Spleen (tissue), 11 donors: Measurements from ENCODE around the gene MDFIC2. TPM values are rescaled to one million over a fixed set of nuclear protein-coding genes. Genes with fewer than 3 reads are reported as not detected.
"Not testable (repeated sequence)": the region's sequence is repeated elsewhere in the genome, so short reads cannot be mapped to it uniquely, and the experiment has no call there.

Experiments used
- DNase-seq: peaks from one replicate; pipeline ENCODE4 v3.0.0-alpha.2; 2020
- H3K27ac ChIP-seq, 8 donors: fragments of 200-600 bp; sonication (generic) in 7 of 8; 1 replicate in 4 of 8; 2 replicates in 4 of 8; pipeline versions ENCODE4 v1.5.0 to v1.8.0; 2016 to 2021; ENCODE audit warnings: inconsistent platforms in 4 of 8, mild to moderate bottlenecking in 4 of 8, moderate library complexity in 1 of 8
- H3K27me3 ChIP-seq, 7 donors: fragments of 200-600 bp; sonication (generic) in 6 of 7; replicated peaks in 1 of 7; 1 replicate in 4 of 7; 2 replicates in 3 of 7; pipeline versions ENCODE4 v1.5.0 to v1.8.0; 2016 to 2021; ENCODE audit warnings: inconsistent platforms in 3 of 7, mild to moderate bottlenecking in 1 of 7
- H3K36me3 ChIP-seq, 6 donors: fragments of 200-600 bp; sonication (generic) in 5 of 6; 1 replicate in 4 of 6; 2 replicates in 2 of 6; pipeline versions ENCODE4 v1.5.0 to v1.8.0; 2016 to 2021; ENCODE audit warnings: inconsistent platforms in 2 of 6
- H3K4me1 ChIP-seq, 6 donors: fragments of 200-600 bp; sonication (generic) in 5 of 6; 1 replicate in 3 of 6; 2 replicates in 3 of 6; pipeline versions ENCODE4 v1.5.0 to v1.8.0; 2016 to 2021; ENCODE audit warnings: inconsistent platforms in 3 of 6
- H3K4me3 ChIP-seq, 8 donors: fragments of 200-600 bp; sonication (generic) in 7 of 8; 1 replicate in 4 of 8; 2 replicates in 4 of 8; pipeline versions ENCODE4 v1.5.0 to v1.8.0; 2016 to 2021; ENCODE audit warnings: inconsistent platforms in 4 of 8, mild to moderate bottlenecking in 4 of 8, moderate library complexity in 2 of 8
- H3K9me3 ChIP-seq, 8 donors: fragments of 200-600 bp; sonication (generic) in 7 of 8; 1 replicate in 4 of 8; 2 replicates in 4 of 8; pipeline versions ENCODE4 v1.5.0 to v1.8.0; 2016 to 2021; ENCODE audit warnings: inconsistent platforms in 4 of 8
- POLR2A ChIP-seq, 3 donors: fragments of 450-650 bp; IDR thresholded peaks; one replicate each; pipeline ENCODE4 v1.5.1; 2017; ENCODE audit warnings: antibody characterized with exemption in 3 of 3, mild to moderate bottlenecking in 1 of 3
- POLR2AphosphoS5 ChIP-seq, 3 donors: sonication (generic); formaldehyde crosslinking; IDR thresholded peaks; one replicate each; pipeline ENCODE4 v1.5.1; 2017; ENCODE audit warnings: antibody characterized with exemption in 3 of 3
- WGBS, 5 donors: extraction: QIAGEN DNeasy Blood & Tissue Kit in 3 of 5; methylation state at CpG; one replicate each; pipeline versions ENCODE4 v1.1.5 to v1.1.7; 2013 to 2018; 5-methylcytosine and 5-hydroxymethylcytosine counted together
- intact Hi-C: fragments of 100-400 bp; cut with DNase I; formaldehyde crosslinking; loops from one replicate; pipeline ENCODE4 v1.15.0; 2023; ENCODE audit warnings: low total_unique reads
- polyA plus RNA-seq, 3 donors: library from polyadenylated mRNA; stranded (reverse); fragments of 200-250 nt; gene quantifications; one replicate each; pipeline ENCODE4 v1.2.1, GENCODE V29; 2013
- total RNA-seq, 7 donors: library from RNA; depleted of rRNA in 3 of 7; stranded (reverse); fragments of >200 nt in 3 of 7; fragmentation: NEBNext Ultra II Directional in 4 of 7; extraction: Animal tissue kit (Norgen Biotek cat#: 25700) in 4 of 7; gene quantifications; one replicate each; pipeline versions ENCODE4 v1.1.0 to v1.2.1, GENCODE V29; 2016 to 2021
- TF ChIP-seq, protein P1 (sequence below), 11 experiments: fragments of 200-600 bp in 7 of 11; fragments of 450-650 bp in 4 of 11; sonication (generic) in 4 of 11; IDR thresholded peaks in 8 of 11; conservative IDR thresholded peaks in 3 of 11; 1 replicate in 7 of 11; 2 replicates in 4 of 11; pipeline versions ENCODE4 v1.4.0 to v1.8.0; 2016 to 2021; ENCODE audit warnings: antibody characterized with exemption in 11 of 11, inconsistent platforms in 4 of 11, mild to moderate bottlenecking in 1 of 11
- donor health status: healthy with polysubstance abuse.
- donor health status: DM: no; HTN: no; CAD: no; lungs with moderate emphysema.
- donor health status: DM: no; HTN: no; CAD: no.
- donor health status: Bipolar disorder and iron deficiency.
- donor health status: healthy.
- donor health status: DM: no; HTN: no; CAD: no.
- donor health status: DM: yes; HTN: yes; CAD: no.

MDFIC2 gene
- total and polyA plus RNA-seq, 10 donors = not detected

DNA sequence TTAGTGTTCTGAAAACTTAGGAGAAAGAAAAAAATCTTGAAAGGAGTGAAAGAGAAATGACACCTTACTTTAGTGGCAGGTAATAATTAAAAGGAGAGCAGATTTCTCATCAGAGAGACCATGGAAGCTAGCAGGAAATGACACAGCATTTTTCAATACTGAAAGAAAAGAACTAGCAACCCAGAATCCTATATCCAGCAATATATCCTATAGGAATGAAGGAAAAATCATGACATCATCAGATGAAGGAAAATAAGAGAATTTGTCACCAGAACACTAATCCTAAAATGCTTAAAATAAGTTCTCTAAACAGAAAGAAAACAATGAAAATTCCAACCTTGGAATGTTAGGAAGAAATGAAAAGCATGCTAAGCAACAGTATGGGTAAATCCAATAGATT lies 39.8 kb upstream of the MDFIC2 start:
- no peak overlapping the region for H3K27ac ChIP-seq
- H3K9me3 ChIP-seq = peaks cover 0 to 14% (median 7%) of the 10 kb centered on the region in 8 donors
- DNase-seq = no peak
- no peaks in the 10 kb centered on the region for H3K4me1 ChIP-seq
- H3K4me3 ChIP-seq = no peak overlapping the region
- intact Hi-C loops = no loop called here
- H3K36me3 ChIP-seq = no peaks in the 10 kb centered on the region
- TF ChIP-seq, protein P1, sequence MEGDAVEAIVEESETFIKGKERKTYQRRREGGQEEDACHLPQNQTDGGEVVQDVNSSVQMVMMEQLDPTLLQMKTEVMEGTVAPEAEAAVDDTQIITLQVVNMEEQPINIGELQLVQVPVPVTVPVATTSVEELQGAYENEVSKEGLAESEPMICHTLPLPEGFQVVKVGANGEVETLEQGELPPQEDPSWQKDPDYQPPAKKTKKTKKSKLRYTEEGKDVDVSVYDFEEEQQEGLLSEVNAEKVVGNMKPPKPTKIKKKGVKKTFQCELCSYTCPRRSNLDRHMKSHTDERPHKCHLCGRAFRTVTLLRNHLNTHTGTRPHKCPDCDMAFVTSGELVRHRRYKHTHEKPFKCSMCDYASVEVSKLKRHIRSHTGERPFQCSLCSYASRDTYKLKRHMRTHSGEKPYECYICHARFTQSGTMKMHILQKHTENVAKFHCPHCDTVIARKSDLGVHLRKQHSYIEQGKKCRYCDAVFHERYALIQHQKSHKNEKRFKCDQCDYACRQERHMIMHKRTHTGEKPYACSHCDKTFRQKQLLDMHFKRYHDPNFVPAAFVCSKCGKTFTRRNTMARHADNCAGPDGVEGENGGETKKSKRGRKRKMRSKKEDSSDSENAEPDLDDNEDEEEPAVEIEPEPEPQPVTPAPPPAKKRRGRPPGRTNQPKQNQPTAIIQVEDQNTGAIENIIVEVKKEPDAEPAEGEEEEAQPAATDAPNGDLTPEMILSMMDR (IDR thresholded peaks at IDR 0.05 in 8 of 11, conservative IDR thresholded peaks at IDR 0.05 in 3 of 11) = no peak
- no peak for TF ChIP-seq POLR2A (IDR thresholded peaks at IDR 0.05)
- TF ChIP-seq POLR2AphosphoS5 (IDR thresholded peaks at IDR 0.05) = no peak
- H3K27me3 ChIP-seq = peaks cover 0 to 7% (median 0%) of the 10 kb centered on the region in 7 donors

DNA sequence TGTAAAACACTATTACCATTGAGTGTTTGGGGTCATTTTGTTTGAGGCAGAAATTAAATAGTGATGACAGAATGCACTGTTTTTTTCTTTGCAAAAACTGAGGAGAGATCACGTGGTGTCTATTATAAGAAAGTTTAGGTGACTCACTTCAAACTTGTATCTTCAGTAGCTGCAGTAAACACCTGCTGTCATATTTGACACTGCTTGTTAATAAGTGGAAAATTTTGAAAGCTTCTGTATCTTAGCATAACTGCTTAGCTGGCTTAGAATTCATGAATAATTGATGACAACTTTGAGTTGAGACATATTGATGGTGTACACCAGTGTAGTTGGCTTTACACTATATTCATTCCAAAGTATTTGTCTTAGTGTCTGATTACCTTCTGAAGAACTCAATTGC lies 29.7 kb upstream of the MDFIC2 start:
- peaks cover 0 to 10% (median 3%) of the 10 kb centered on the region in 8 donors for H3K9me3 ChIP-seq
- H3K36me3 ChIP-seq = no peaks in the 10 kb centered on the region
- DNase-seq = no peak
- WGBS, 5 donors = 40 to 81% (median 53%) methylated on average over 1 of the region's 1 CpG
- no peak overlapping the region for H3K4me3 ChIP-seq
- no peaks in the 10 kb centered on the region for H3K4me1 ChIP-seq
- no peaks in the 10 kb centered on the region for H3K27me3 ChIP-seq
- H3K27ac ChIP-seq = no peak overlapping the region
- no peak for TF ChIP-seq POLR2AphosphoS5 (IDR thresholded peaks at IDR 0.05)
- TF ChIP-seq, protein P1 (IDR thresholded peaks at IDR 0.05 in 8 of 11, conservative IDR thresholded peaks at IDR 0.05 in 3 of 11) = no peak
- no peak for TF ChIP-seq POLR2A (IDR thresholded peaks at IDR 0.05)
- intact Hi-C loops = no loop called here

DNA sequence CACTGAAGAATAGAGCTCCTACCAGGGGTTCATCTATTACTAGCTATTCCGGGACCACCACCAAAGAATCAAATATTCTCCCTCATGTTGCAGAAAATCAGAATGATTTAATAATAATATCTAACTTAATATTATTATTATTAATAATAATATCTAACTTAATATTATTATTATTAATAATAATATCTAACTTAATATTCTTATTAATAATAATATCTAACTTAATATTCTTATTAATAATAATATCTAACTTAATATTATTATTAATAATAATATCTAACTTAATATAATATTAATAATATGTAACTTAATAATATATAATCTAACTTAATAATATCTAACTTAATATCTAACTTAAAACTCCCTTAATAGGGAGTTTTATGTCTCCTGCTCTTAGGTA lies 24.4 kb upstream of the MDFIC2 start:
- H3K4me3 ChIP-seq, H3K27ac ChIP-seq, H3K36me3 ChIP-seq, intact Hi-C loops, H3K4me1 ChIP-seq, DNase-seq, H3K9me3 ChIP-seq, H3K27me3 ChIP-seq: not testable (repeated sequence)
- WGBS, 5 donors = 89 to 97% (median 96%) methylated on average over 1 of the region's 1 CpG

GRCh38 chr3:70333080-70333479 lies 20.6 kb upstream of the MDFIC2 start:
- H3K27ac ChIP-seq = no peak overlapping the region
- no peak overlapping the region for H3K4me3 ChIP-seq
- H3K4me1 ChIP-seq = no peaks in the 10 kb centered on the region
- no peak for DNase-seq
- H3K9me3 ChIP-seq = peaks cover 0 to under 1% (median 0%) of the 10 kb centered on the region in 8 donors
- TF ChIP-seq, protein P1 (IDR thresholded peaks at IDR 0.05 in 8 of 11, conservative IDR thresholded peaks at IDR 0.05 in 3 of 11) = no peak
- TF ChIP-seq POLR2AphosphoS5 (IDR thresholded peaks at IDR 0.05) (no peak), POLR2A (IDR thresholded peaks at IDR 0.05) (no peak)
- 79 to 89% (median 83%) methylated on average over 3 of the region's 3 CpGs for WGBS, 5 donors
- intact Hi-C loops = no loop called here
- H3K36me3 ChIP-seq = no peaks in the 10 kb centered on the region
- no peaks in the 10 kb centered on the region for H3K27me3 ChIP-seq

GRCh38 chr3:70315021-70315420 lies 2.6 kb upstream of the MDFIC2 start:
- H3K36me3 ChIP-seq = no peaks in the 10 kb centered on the region
- no peak for DNase-seq
- TF ChIP-seq, protein P1 (IDR thresholded peaks at IDR 0.05 in 8 of 11, conservative IDR thresholded peaks at IDR 0.05 in 3 of 11) = no peak
- TF ChIP-seq POLR2A (IDR thresholded peaks at IDR 0.05) (no peak), POLR2AphosphoS5 (IDR thresholded peaks at IDR 0.05) (no peak)
- no peaks in the 10 kb centered on the region for H3K4me1 ChIP-seq
- no peaks in the 10 kb centered on the region for H3K27me3 ChIP-seq
- H3K27ac ChIP-seq = no peak overlapping the region
- H3K9me3 ChIP-seq = peaks cover 0 to 5% (median 0%) of the 10 kb centered on the region in 8 donors
- WGBS, 5 donors = 66 to 87% (median 78%) methylated on average over 1 of the region's 1 CpG
- intact Hi-C loops = no loop called here
- H3K4me3 ChIP-seq = no peak overlapping the region
